HG03439 (cell line): ENCODE results near the gene ESPN.
A peak's percentile ranks its signal among the peaks of the same experiment; 100 is the strongest.
"Not testable (repeated sequence)": the region's sequence is repeated elsewhere in the genome, so short reads cannot be mapped to it uniquely, and the experiment has no call there.

Experiments used
- ATAC-seq: cut with Tn5 transposase; IDR thresholded peaks from one replicate; pipeline ENCODE4 v1.9.1; 2021; ENCODE audit warnings: mild to moderate bottlenecking, moderate library complexity; ENCODE audit not compliant: unreplicated experiment

Gene ESPN

GRCh38 chr1:6424619-6425593 lies at the start of gene ESPN:
Gene ESPN (plus strand): TSS chr1:6424776. CDS start chr1:6424956, 180 bp downstream.
- ATAC-seq, result no peak

- ATAC-seq, result no peak
Measured at GRCh38 chr1:6378096-6378746, 46.4 kb upstream of the ESPN start.

GRCh38 chr1:6380037-6380436 lies 44.5 kb upstream of the ESPN start:
- no peak for ATAC-seq

GRCh38 chr1:6384135-6384534 lies 40.4 kb upstream of the ESPN start:
- ATAC-seq, result no peak

- ATAC-seq, result no peak
Measured at GRCh38 chr1:6384962-6385361, 39.6 kb upstream of the ESPN start.

GRCh38 chr1:6385488-6386191 lies 38.9 kb upstream of the ESPN start:
- no peak for ATAC-seq

GRCh38 chr1:6386371-6386949 lies 38.1 kb upstream of the ESPN start:
- ATAC-seq, result no peak

- no peak for ATAC-seq
Measured at GRCh38 chr1:6389971-6390370, 34.6 kb upstream of the ESPN start.

- ATAC-seq, result no peak
Measured at GRCh38 chr1:6391951-6392808, 32.4 kb upstream of the ESPN start.

GRCh38 chr1:6392809-6393399 lies 31.7 kb upstream of the ESPN start:
- peak; percentile 35 for ATAC-seq

- peak; percentile 79 for ATAC-seq
Measured at GRCh38 chr1:6393400-6394187, 31.0 kb upstream of the ESPN start, which contains the start of gene ACOT7. Gene ACOT7 (minus strand): TSS chr1:6393767. CDS start chr1:6393399, 368 bp downstream.

GRCh38 chr1:6395130-6395529 lies 29.4 kb upstream of the ESPN start:
- ATAC-seq, result not testable (repeated sequence)

GRCh38 chr1:6395781-6396244 lies 28.8 kb upstream of the ESPN start:
- not testable (repeated sequence) for ATAC-seq

- ATAC-seq, result no peak
Measured at GRCh38 chr1:6396998-6397397, 27.6 kb upstream of the ESPN start.

GRCh38 chr1:6397844-6398441 lies 26.6 kb upstream of the ESPN start:
- no peak for ATAC-seq

- ATAC-seq, result no peak
Measured at GRCh38 chr1:6399294-6399693, 25.3 kb upstream of the ESPN start.

GRCh38 chr1:6401673-6402072 lies 22.9 kb upstream of the ESPN start:
- ATAC-seq, result no peak

GRCh38 chr1:6408023-6408422 lies 16.6 kb upstream of the ESPN start:
- ATAC-seq, result no peak
